LNCaP clone FGC (cell line): ENCODE measurements around the gene DEFB124.
A peak's percentile ranks its signal among the peaks of the same experiment; 100 is the strongest.
"Not testable (repeated sequence)": the region's sequence is repeated elsewhere in the genome, so short reads cannot be mapped to it uniquely, and the experiment has no call there.

Experiments
- DNase-seq: peaks from one replicate; pipeline ENCODE4 v3.0.0-alpha.2; 2011; ENCODE audit warnings: low read depth
- H3K4me3 ChIP-seq: 2 replicates; pipeline ENCODE4 v1.5.1; 2011; ENCODE audit warnings: mild to moderate bottlenecking, low read depth, low read length, control low read depth
- TF ChIP-seq, protein P1 (sequence below): IDR thresholded peaks from 2 replicates; pipeline ENCODE4 v1.5.1; 2012; ENCODE audit warnings: mild to moderate bottlenecking; ENCODE audit not compliant: control insufficient read depth, insufficient read depth; ENCODE audit errors: extremely low read depth

The DEFB124 gene

DNA sequence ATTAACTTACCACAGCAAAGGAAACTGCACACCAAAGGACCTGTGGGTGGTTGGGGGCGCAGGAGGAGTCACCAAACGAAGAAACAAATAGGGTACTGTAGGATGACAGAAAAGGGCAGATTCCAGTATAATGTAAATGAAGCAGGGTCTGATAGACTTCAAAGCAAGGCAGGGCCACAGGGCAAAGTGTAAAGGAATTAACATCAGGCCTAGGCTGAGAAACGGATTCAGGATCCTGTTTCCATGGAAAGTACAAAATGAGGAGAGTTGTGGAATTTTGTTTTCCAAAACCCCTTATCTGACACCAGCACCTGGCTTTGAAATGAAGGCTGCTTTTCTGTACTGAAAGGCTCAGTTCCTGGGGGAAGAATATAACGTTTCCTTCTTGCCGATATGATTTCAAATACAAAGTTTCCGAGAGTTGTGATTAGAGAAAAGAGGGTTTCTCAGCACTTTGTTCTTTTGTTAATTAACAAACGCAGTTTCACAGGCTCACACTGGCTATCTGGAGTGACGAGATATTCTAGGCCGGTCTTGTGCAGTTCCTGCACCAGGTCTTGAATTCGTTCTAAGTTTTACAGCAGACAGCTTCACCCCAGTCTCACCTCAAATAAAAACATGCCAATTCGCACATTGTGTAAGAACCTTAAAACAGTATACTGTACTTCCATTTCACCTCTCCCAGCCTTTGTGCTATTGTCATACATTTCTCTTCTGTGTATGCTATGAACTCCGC is 28.7 kb downstream of the DEFB124 start:
- DNase-seq: no peak
- TF ChIP-seq, protein P1, sequence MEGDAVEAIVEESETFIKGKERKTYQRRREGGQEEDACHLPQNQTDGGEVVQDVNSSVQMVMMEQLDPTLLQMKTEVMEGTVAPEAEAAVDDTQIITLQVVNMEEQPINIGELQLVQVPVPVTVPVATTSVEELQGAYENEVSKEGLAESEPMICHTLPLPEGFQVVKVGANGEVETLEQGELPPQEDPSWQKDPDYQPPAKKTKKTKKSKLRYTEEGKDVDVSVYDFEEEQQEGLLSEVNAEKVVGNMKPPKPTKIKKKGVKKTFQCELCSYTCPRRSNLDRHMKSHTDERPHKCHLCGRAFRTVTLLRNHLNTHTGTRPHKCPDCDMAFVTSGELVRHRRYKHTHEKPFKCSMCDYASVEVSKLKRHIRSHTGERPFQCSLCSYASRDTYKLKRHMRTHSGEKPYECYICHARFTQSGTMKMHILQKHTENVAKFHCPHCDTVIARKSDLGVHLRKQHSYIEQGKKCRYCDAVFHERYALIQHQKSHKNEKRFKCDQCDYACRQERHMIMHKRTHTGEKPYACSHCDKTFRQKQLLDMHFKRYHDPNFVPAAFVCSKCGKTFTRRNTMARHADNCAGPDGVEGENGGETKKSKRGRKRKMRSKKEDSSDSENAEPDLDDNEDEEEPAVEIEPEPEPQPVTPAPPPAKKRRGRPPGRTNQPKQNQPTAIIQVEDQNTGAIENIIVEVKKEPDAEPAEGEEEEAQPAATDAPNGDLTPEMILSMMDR: no peak
- no peak overlapping the region for H3K4me3 ChIP-seq

DNA sequence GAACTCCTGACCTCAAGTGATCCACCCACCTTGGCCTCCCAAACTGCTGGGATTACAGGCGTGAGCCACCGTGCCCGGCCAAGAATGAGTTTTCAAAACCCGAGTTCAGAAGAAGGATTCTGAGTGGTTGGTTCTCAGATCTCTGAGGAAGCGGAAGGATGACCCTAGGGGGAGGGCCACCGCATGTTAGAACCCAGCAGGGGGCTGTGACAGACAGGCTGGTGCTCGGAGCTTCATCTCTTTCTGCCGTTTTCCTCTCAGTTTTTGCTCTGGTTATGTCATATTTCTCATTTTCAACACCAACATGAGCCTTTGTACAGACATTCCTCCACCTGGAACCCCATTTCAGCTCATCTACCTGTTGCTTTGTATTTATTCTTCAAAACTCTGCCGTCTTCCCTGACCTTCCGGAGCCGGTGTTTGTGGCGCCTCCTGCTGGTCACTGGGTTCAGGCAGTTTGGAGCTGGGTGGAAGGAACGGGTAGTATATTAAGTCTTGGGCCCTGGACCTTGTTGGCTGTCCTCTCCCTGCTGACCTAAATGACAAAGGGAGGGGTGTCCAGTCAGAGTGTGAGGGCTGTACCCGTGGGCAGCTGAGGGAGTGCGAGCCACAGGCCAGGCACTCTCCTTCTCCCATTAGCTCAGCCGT is 34.8 kb downstream of the DEFB124 start, which contains the start of gene DEFB123:
DEFB123 (plus strand) TSS at position 621 of the 648 bp plus-strand sequence. CDS start 67 bp downstream, outside the sequence.
- no peak within 1 kb of the TSS for H3K4me3 ChIP-seq
- DNase-seq: no peak
- TF ChIP-seq, protein P1: 0 out of 2 replicates have a peak, but pooled peaks have one; percentile 4

DNA sequence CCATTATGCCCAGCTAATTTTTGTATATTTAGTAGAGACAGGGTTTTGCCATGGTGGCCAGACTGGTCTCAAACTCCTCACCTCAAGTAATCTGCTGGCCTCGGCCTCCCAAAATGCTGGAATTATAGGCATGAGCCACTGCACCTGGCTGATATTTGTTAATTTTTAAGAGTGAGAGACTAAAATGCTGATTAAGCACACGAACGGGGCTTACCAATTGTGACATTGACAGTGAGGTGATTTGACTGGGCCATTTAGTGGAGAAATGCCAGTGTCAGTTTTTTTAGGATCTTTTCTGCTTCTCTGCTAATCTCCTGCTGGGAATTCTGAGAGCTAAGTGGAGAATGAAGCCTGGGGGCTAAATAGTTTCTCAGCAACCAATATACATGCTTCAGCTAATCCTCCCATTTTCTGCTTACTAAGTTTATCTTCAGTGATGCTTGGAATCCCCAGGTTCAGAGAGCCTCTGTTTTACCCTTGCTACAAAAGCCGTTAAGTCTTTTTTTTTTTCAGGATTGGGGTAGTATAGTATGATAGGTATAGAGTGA is 44.3 kb downstream of the DEFB124 start:
- TF ChIP-seq, protein P1: no peak
- no peak overlapping the region for H3K4me3 ChIP-seq
- DNase-seq: no peak

DNA sequence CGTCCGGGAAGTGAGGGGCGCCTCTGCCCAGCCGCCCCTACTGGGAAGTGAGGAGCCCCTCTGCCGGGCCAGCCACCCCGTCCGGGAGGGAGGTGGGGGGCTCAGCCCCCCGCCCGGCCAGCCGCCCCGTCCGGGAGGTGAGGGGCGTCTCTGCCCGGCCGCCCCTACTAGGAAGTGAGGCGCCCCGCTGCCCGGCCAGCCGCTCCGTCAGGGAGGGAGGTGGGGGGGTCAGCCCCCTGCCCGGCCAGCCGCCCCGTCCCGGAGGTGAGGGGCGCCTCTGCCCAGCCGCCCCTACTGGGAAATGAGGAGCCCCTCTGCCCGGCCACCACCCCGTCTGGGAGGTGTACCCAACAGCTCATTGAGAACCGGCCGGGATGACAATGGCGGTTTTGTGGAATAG is 47.4 kb downstream of the DEFB124 start:
- DNase-seq, H3K4me3 ChIP-seq: not testable (repeated sequence)

DNA sequence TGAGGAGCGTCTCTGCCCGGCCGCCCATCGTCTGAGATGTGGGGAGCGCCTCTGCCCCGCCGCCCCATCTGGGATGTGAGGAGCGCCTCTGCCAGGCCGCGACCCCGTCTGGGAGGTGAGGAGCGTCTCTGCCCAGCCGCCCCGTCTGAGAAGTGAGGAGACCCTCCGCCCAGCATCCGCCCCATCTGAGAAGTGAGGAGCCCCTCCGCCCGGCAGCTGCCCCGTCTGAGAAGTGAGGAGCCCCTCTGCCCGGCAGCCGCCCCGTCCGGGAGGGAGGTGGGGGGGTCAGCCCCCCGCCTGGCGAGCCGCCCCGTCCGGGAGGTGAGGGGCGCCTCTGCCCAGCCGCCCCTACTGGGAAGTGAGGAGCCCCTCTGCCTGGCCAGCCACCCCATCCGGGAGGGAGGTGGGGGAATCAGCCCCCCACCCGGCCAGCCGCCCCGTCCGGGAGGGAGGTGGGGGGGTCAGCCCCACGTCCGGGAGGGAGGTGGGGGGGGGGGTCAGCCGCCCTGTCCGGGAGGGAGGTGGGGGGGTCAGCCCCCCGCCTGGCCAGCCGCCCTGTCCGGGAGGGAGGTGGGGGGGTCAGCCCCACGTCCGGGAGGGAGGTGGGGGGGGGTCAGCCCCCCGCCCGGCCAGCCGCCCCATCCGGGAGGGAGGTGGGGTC is 47.9 kb downstream of the DEFB124 start:
- not testable (repeated sequence) for DNase-seq, H3K4me3 ChIP-seq

DNA sequence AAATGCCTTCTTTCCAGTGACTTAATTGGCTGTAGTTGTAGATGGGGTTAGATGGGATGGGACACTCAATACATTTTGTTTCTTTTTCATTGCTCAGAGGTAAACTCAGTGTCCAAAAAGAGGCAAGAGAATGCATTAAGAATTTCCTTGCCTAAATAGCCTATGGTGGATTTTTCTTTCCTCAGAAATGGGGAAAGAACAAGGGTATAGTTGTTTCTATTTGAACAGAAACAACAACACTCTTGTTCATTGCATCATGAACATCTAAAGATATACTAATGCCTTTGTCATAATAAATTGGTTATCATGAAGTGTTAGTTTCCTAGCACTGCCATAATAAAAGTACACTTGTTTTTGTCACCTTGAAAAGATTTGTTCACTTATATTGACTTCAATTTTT is 49.1 kb downstream of the DEFB124 start:
- DNase-seq: no peak
- TF ChIP-seq, protein P1: no peak
- H3K4me3 ChIP-seq: no peak overlapping the region

DNA sequence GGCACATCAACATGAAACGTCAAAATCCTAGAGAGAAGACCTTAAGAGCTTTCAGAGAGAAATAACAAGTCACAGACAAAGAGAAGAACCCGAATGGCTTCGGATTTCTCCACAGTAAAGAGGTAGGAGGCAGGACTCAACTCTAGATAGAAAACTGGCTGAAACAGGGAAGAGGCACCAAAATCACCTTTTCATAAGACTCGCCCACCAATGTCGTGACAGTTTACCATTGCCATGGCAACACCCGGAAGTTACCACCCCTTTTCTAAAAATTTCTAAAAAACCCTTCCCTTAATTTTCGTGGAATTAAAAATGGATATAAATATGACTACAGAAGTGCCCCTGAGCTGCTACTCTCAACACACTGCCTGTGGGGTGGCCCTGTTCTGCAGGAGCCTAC is 56.6 kb downstream of the DEFB124 start:
- no peak for DNase-seq
- TF ChIP-seq, protein P1: no peak
- no peak overlapping the region for H3K4me3 ChIP-seq

DNA sequence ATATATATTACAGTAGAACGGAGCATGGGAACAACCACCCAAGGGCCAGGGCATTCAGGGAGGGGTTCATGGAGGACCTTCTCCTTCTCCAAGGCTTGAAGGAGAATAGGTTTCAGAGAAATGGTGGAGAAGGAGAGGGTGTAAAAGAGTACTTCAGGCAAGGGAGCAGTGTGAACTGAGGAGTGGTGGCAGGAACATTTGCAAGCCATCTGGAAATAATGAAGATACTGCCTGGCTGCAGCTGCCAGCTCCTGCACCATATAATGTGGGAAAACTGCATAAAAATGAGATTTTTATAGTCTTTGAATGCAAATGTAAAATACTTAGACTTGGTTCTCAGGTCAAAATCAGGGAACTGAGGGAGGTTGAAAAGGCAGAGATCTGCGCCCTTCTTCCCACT is 59.3 kb downstream of the DEFB124 start:
- no peak for DNase-seq
- TF ChIP-seq, protein P1: no peak
- H3K4me3 ChIP-seq: no peak overlapping the region
